HEK293 (cell line): ENCODE measurements around the gene CFAP90.

Source experiments
- CTCF ChIA-PET: fragments of 350-600 bp; formaldehyde crosslinking; extraction: SDS; loops from one replicate; lab custom pipeline; 2021; ENCODE audit warnings: antibody characterized with exemption; lab: Yijun Ruan, JAX
- POLR2A ChIA-PET: fragments of 300-600 bp; formaldehyde crosslinking; extraction: SDS; loops from one replicate; lab custom pipeline; 2020; ENCODE audit warnings: antibody characterized with exemption, inconsistent platforms; lab: Yijun Ruan, JAX
- H3K27ac ChIP-seq: fragments of 200-500 bp; sonication (Bioruptor generic); 2 replicates; pipeline ENCODE4 v1.5.1; 2014; ENCODE audit warnings: low read depth, low read length, control low read depth, inconsistent platforms; ENCODE audit errors: extremely low read depth
- H3K36me3 ChIP-seq, 2 experiments: fragments of 200-500 bp in 1 of 2; sonication (Bioruptor generic) in 1 of 2; 1 replicate in 1 of 2; 2 replicates in 1 of 2; pipeline ENCODE4 v1.5.1; 2014 to 2017; ENCODE audit warnings: inconsistent platforms in 2 of 2, low read length in 2 of 2; ENCODE audit not compliant: control insufficient read depth in 2 of 2, insufficient read depth in 1 of 2
- H3K4me1 ChIP-seq: fragments of 200-500 bp; sonication (Bioruptor generic); 2 replicates; pipeline ENCODE4 v1.5.1; 2014; ENCODE audit warnings: mild to moderate bottlenecking, low read length, inconsistent platforms; ENCODE audit not compliant: control insufficient read depth, insufficient read depth
- H3K4me3 ChIP-seq: 2 replicates; pipeline ENCODE4 v1.5.1; 2011; ENCODE audit warnings: low read depth, mild to moderate bottlenecking, control low read depth, low read length, moderate library complexity
- H3K9me3 ChIP-seq: fragments of 200-500 bp; sonication (Bioruptor generic); 2 replicates; pipeline ENCODE4 v1.5.1; 2014; ENCODE audit warnings: low read depth, low read length, inconsistent platforms; ENCODE audit not compliant: control insufficient read depth, insufficient read depth
- HIC1 ChIP-seq: fragments of 450-650 bp; formaldehyde crosslinking; IDR thresholded peaks from 2 replicates; pipeline ENCODE4 v1.5.1; 2016; ENCODE audit warnings: missing biosample characterization, missing genetic modification characterization
- KLF1 ChIP-seq: fragments of 450-650 bp; formaldehyde crosslinking; IDR thresholded peaks from 2 replicates; pipeline ENCODE4 v1.5.1; 2016; ENCODE audit warnings: missing biosample characterization, missing genetic modification characterization
- KLF7 ChIP-seq: fragments of 450-650 bp; formaldehyde crosslinking; IDR thresholded peaks from 2 replicates; pipeline ENCODE4 v1.5.1; 2016; ENCODE audit warnings: missing biosample characterization, missing genetic modification characterization, borderline replicate concordance
- MZF1 ChIP-seq: fragments of 450-650 bp; formaldehyde crosslinking; IDR thresholded peaks from 2 replicates; pipeline ENCODE4 v1.5.1; 2017; ENCODE audit warnings: missing biosample characterization, missing genetic modification characterization, borderline replicate concordance
- PBX3 ChIP-seq: sonication (generic); formaldehyde crosslinking; IDR thresholded peaks from 2 replicates; pipeline ENCODE4 v1.8.1; 2022; ENCODE audit warnings: mild to moderate bottlenecking, moderate library complexity, missing genetic modification reagents
- SETDB1 ChIP-seq: IDR thresholded peaks from one replicate; pipeline ENCODE4 v1.6.1; 2017; ENCODE audit warnings: mild to moderate bottlenecking, low read length, moderate library complexity, mixed read lengths; ENCODE audit not compliant: insufficient read length
- SP2 ChIP-seq: fragments of 450-650 bp; formaldehyde crosslinking; IDR thresholded peaks from 2 replicates; pipeline ENCODE4 v1.5.1; 2016; ENCODE audit warnings: missing biosample characterization, missing genetic modification characterization
- YY1 ChIP-seq: fragments of 450-650 bp; formaldehyde crosslinking; IDR thresholded peaks from 2 replicates; pipeline ENCODE4 v1.5.1; 2018; ENCODE audit warnings: missing biosample characterization, missing genetic modification characterization
- ZBTB1 ChIP-seq: fragments of 450-650 bp; formaldehyde crosslinking; IDR thresholded peaks from 2 replicates; pipeline ENCODE4 v1.5.1; 2016; ENCODE audit warnings: missing biosample characterization, missing genetic modification characterization
- ZNF133 ChIP-seq: fragments of 450-650 bp; formaldehyde crosslinking; IDR thresholded peaks from 2 replicates; pipeline ENCODE4 v1.5.1; 2016; ENCODE audit warnings: missing biosample characterization, missing genetic modification characterization
- ZNF138 ChIP-seq: fragments of 450-650 bp; formaldehyde crosslinking; IDR thresholded peaks from 2 replicates; pipeline ENCODE4 v1.5.1; 2016; ENCODE audit warnings: missing biosample characterization, missing genetic modification characterization, borderline replicate concordance
- ZNF169 ChIP-seq: fragments of 450-650 bp; formaldehyde crosslinking; IDR thresholded peaks from 2 replicates; pipeline ENCODE4 v1.5.1; 2016; ENCODE audit warnings: missing biosample characterization, missing genetic modification characterization
- ZNF26 ChIP-seq: fragments of 450-650 bp; formaldehyde crosslinking; IDR thresholded peaks from 2 replicates; pipeline ENCODE4 v1.5.1; 2016; ENCODE audit warnings: missing biosample characterization, missing genetic modification characterization
- ZNF433 ChIP-seq: fragments of 450-650 bp; formaldehyde crosslinking; IDR thresholded peaks from 2 replicates; pipeline ENCODE4 v1.5.1; 2016; ENCODE audit warnings: missing biosample characterization, missing genetic modification characterization, low read depth
- ZNF473 ChIP-seq: fragments of 450-650 bp; formaldehyde crosslinking; IDR thresholded peaks from 2 replicates; pipeline ENCODE4 v1.5.1; 2017; ENCODE audit warnings: missing biosample characterization, missing genetic modification characterization
- ZNF501 ChIP-seq: fragments of 450-650 bp; formaldehyde crosslinking; IDR thresholded peaks from 2 replicates; pipeline ENCODE4 v1.5.1; 2016; ENCODE audit warnings: missing biosample characterization, missing genetic modification characterization
- ZNF514 ChIP-seq: fragments of 450-650 bp; formaldehyde crosslinking; IDR thresholded peaks from 2 replicates; pipeline ENCODE4 v1.5.1; 2016; ENCODE audit warnings: missing biosample characterization, missing genetic modification characterization
- ZNF529 ChIP-seq: fragments of 450-650 bp; formaldehyde crosslinking; IDR thresholded peaks from 2 replicates; pipeline ENCODE4 v1.5.1; 2017; ENCODE audit warnings: missing genetic modification characterization, missing biosample characterization; ENCODE audit not compliant: insufficient replicate concordance
- ZNF558 ChIP-seq: fragments of 450-650 bp; formaldehyde crosslinking; IDR thresholded peaks from 2 replicates; pipeline ENCODE4 v1.5.1; 2016; ENCODE audit warnings: missing biosample characterization, missing genetic modification characterization
- ZNF561 ChIP-seq: fragments of 450-650 bp; IDR thresholded peaks from 2 replicates; pipeline ENCODE4 v1.5.1; 2018; ENCODE audit warnings: missing biosample characterization, missing genetic modification characterization, borderline replicate concordance
- ZNF624 ChIP-seq: fragments of 450-650 bp; formaldehyde crosslinking; IDR thresholded peaks from 2 replicates; pipeline ENCODE4 v1.5.1; 2017; ENCODE audit warnings: missing biosample characterization, missing genetic modification characterization
- ZNF629 ChIP-seq: fragments of 450-650 bp; formaldehyde crosslinking; IDR thresholded peaks from 2 replicates; pipeline ENCODE4 v1.5.1; 2017; ENCODE audit warnings: missing biosample characterization, missing genetic modification characterization
- ZNF707 ChIP-seq: fragments of 450-650 bp; formaldehyde crosslinking; IDR thresholded peaks from 2 replicates; pipeline ENCODE4 v1.5.1; 2016; ENCODE audit warnings: missing biosample characterization, missing genetic modification characterization
- ZXDB ChIP-seq: fragments of 450-650 bp; formaldehyde crosslinking; IDR thresholded peaks from 2 replicates; pipeline ENCODE4 v1.5.1; 2016; ENCODE audit warnings: missing biosample characterization, missing genetic modification characterization
- TF ChIP-seq, protein P1 (sequence below): fragments of 450-650 bp; formaldehyde crosslinking; IDR thresholded peaks from 2 replicates; pipeline ENCODE4 v1.5.1; 2017; ENCODE audit warnings: missing biosample characterization, missing genetic modification characterization
- TF ChIP-seq, protein P2 (sequence below): fragments of 450-650 bp; formaldehyde crosslinking; IDR thresholded peaks from 2 replicates; pipeline ENCODE4 v1.5.1; 2016; ENCODE audit warnings: missing biosample characterization, missing genetic modification characterization
- TF ChIP-seq, protein P3 (sequence below): fragments of 450-650 bp; formaldehyde crosslinking; IDR thresholded peaks from 2 replicates; pipeline ENCODE4 v1.5.1; 2016; ENCODE audit warnings: missing biosample characterization, missing genetic modification characterization

Gene CFAP90

GRCh38 chr5:7794311-7794710 lies 56.6 kb downstream of the CFAP90 start:
- TF ChIP-seq, protein P1, sequence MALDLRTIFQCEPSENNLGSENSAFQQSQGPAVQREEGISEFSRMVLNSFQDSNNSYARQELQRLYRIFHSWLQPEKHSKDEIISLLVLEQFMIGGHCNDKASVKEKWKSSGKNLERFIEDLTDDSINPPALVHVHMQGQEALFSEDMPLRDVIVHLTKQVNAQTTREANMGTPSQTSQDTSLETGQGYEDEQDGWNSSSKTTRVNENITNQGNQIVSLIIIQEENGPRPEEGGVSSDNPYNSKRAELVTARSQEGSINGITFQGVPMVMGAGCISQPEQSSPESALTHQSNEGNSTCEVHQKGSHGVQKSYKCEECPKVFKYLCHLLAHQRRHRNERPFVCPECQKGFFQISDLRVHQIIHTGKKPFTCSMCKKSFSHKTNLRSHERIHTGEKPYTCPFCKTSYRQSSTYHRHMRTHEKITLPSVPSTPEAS: no peak
- TF ChIP-seq ZNF169 (tag by site-specific recombination) (no peak), HIC1 (tag by site-specific recombination) (no peak), KLF1 (no peak), PBX3 (CRISPR knock-in tag) (no peak), ZBTB1 (no peak), ZNF707 (tag by site-specific recombination) (no peak), YY1 (tag by site-specific recombination) (no peak), MZF1 (no peak), ZNF629 (no peak)
- H3K27ac ChIP-seq: no peak overlapping the region
- POLR2A ChIA-PET: no interaction called here

GRCh38 chr5:7793895-7794294 lies 57.0 kb downstream of the CFAP90 start:
- no peaks in the 10 kb centered on the region for H3K36me3 ChIP-seq
- TF ChIP-seq ZNF473 (tag by site-specific recombination) (no peak), ZXDB (no peak), ZNF501 (tag by site-specific recombination) (no peak), KLF7 (tag by site-specific recombination) (no peak), SETDB1 (no peak), ZNF138 (tag by site-specific recombination) (no peak), ZNF529 (tag by site-specific recombination) (no peak), ZNF514 (tag by site-specific recombination) (no peak), ZNF558 (tag by site-specific recombination) (no peak), SP2 (tag by site-specific recombination) (no peak), ZNF433 (tag by site-specific recombination) (no peak), ZNF26 (tag by site-specific recombination) (no peak), ZNF561 (tag by site-specific recombination) (no peak), ZNF133 (tag by site-specific recombination) (no peak), ZNF624 (tag by site-specific recombination) (no peak)
- TF ChIP-seq, protein P2, sequence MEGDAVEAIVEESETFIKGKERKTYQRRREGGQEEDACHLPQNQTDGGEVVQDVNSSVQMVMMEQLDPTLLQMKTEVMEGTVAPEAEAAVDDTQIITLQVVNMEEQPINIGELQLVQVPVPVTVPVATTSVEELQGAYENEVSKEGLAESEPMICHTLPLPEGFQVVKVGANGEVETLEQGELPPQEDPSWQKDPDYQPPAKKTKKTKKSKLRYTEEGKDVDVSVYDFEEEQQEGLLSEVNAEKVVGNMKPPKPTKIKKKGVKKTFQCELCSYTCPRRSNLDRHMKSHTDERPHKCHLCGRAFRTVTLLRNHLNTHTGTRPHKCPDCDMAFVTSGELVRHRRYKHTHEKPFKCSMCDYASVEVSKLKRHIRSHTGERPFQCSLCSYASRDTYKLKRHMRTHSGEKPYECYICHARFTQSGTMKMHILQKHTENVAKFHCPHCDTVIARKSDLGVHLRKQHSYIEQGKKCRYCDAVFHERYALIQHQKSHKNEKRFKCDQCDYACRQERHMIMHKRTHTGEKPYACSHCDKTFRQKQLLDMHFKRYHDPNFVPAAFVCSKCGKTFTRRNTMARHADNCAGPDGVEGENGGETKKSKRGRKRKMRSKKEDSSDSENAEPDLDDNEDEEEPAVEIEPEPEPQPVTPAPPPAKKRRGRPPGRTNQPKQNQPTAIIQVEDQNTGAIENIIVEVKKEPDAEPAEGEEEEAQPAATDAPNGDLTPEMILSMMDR (tag by site-specific recombination): no peak
- TF ChIP-seq, protein P3, sequence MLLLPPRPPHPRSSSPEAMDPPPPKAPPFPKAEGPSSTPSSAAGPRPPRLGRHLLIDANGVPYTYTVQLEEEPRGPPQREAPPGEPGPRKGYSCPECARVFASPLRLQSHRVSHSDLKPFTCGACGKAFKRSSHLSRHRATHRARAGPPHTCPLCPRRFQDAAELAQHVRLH: no peak

More at GRCh38 chr5:7794311-7794710, 56.6 kb downstream of the CFAP90 start:
- Histone ChIP-seq H3K4me3 (no peak overlapping the region), H3K4me1 (no peaks in the 10 kb centered on the region), H3K36me3 (no peaks in the 10 kb centered on the region), H3K9me3 (no peaks in the 10 kb centered on the region)
- CTCF ChIA-PET: interaction anchor here (0.5 to 0.9 kb wide), 3 partner anchors 29 to 580 kb away, joined by 3 read pairs; no protein-coding TSS in a partner anchor

More at GRCh38 chr5:7793895-7794294, 57.0 kb downstream of the CFAP90 start:
- CTCF ChIA-PET: interaction anchor here (0.6 to 0.9 kb wide), 2 partner anchors 28 to 580 kb away, joined by 3 read pairs; no protein-coding TSS in a partner anchor
- no peaks in the 10 kb centered on the region for H3K9me3 ChIP-seq
- H3K4me3 ChIP-seq: no peak overlapping the region
- H3K27ac ChIP-seq: no peak overlapping the region
- POLR2A ChIA-PET: no interaction called here
- no peaks in the 10 kb centered on the region for H3K4me1 ChIP-seq
